Subcutaneous adipose tissue (tissue), 4 donors: ENCODE results near the gene DRGX. TPM values are rescaled to one million over a fixed set of nuclear protein-coding genes. Genes with fewer than 3 reads are reported as not detected.

Experiments used
- CTCF ChIP-seq: fragments of 450-650 bp; IDR thresholded peaks from one replicate; pipeline ENCODE4 v1.5.1; 2016; ENCODE audit warnings: low read depth, mild to moderate bottlenecking, control low read depth, antibody characterized with exemption, moderate library complexity
- total RNA-seq, 4 donors: library from RNA; depleted of rRNA; stranded (reverse); fragments of >200 nt; gene quantifications; one replicate each; pipeline ENCODE4 v1.1.0, GENCODE V29; 2016

Gene DRGX
- total RNA-seq, 4 donors from 2014 or later: not detected

GRCh38 chr10:49407151-49407550 is 11.3 kb upstream of the DRGX start:
- TF ChIP-seq CTCF: no peak

- TF ChIP-seq CTCF: no peak
These were observed 8.5 kb upstream of the DRGX start for GRCh38 chr10:49404321-49404878.

GRCh38 chr10:49403363-49403762 is 7.5 kb upstream of the DRGX start:
- TF ChIP-seq CTCF: no peak

GRCh38 chr10:49400365-49400764 is 4.5 kb upstream of the DRGX start:
- TF ChIP-seq CTCF: no peak

GRCh38 chr10:49398986-49399385 is 3.1 kb upstream of the DRGX start:
- no peak for TF ChIP-seq CTCF

- no peak for TF ChIP-seq CTCF
These were observed 2.3 kb upstream of the DRGX start for GRCh38 chr10:49398000-49398861.

GRCh38 chr10:49397036-49397999 is 1.4 kb upstream of the DRGX start:
- no peak for TF ChIP-seq CTCF
